Activated gamma-delta T cell (primary cell): ENCODE measurements around the gene MRPL24.

Experiments
- DNase-seq: peaks from one replicate; lab custom pipeline; 2025; lab: John Stamatoyannopoulos, UW

The MRPL24 gene

DNA sequence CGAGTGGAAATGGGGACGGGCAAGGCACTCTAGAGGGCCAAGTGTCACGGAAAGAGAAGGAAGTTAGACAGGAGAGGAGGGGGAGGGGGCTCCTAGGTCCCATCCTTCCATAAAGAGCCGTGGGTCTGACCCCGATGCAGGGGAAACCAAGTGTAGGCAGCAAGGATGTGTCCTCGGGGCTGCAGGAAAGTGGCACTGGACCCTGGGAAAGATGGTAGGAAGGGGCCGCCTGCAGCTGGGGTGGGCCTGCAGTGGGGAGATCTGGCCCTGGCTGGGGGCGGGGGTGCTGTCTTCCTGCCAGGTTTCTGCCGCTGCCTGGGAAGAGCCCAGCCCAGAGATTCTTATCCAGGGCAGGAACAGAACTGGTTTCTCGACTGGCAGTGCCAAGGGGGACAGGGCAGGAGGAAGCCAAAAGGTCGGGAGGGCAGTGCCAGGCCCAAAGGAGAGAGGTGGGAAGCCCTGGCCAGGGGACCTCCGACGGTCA, 48.4 kb downstream of the MRPL24 start:
- DNase-seq = no peak

DNA sequence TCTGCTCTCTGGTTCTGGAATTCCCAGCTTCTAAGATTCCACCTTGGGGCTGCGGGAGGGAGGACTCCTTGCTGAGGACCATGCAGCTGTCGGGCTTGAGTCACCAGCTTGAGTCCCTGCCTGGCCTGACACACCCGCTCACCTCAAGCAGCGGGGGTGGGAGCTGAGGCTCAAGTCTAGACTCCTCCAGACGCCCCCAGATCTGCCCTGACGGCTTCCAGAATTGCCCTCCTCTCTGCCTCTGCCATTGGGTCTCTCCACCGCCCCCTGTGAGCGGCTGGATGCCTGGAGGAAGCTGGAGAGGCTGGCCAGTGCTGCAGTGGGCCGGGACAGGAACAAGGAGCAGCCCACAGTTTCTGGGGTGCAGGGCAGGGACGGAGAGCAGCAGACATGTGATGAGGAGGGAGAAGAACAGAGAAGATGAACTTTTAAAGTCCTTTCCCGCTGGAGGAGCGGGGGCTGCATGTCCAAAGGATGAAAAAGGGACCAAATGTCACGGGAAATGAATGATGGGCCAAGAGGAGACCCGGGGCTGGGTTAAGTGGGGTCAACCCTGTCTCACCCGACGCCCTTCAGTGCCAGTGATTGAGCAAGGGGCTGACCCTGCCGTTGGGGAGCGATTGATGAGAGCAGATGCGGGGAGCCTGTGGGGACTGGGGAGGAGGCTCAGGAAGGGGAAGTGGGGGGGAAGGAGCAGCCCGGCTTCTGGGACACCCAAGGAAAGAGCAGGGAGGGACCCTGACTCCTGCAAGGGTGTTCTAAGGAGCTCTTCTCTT, 49.0 kb downstream of the MRPL24 start:
- DNase-seq = no peak

GRCh38 chr1:156691191-156691590, 49.7 kb downstream of the MRPL24 start:
- no peak for DNase-seq

GRCh38 chr1:156690675-156691036, 50.2 kb downstream of the MRPL24 start:
- DNase-seq = no peak

- DNase-seq = no peak
These were observed 50.8 kb downstream of the MRPL24 start for GRCh38 chr1:156689953-156690674.

DNA sequence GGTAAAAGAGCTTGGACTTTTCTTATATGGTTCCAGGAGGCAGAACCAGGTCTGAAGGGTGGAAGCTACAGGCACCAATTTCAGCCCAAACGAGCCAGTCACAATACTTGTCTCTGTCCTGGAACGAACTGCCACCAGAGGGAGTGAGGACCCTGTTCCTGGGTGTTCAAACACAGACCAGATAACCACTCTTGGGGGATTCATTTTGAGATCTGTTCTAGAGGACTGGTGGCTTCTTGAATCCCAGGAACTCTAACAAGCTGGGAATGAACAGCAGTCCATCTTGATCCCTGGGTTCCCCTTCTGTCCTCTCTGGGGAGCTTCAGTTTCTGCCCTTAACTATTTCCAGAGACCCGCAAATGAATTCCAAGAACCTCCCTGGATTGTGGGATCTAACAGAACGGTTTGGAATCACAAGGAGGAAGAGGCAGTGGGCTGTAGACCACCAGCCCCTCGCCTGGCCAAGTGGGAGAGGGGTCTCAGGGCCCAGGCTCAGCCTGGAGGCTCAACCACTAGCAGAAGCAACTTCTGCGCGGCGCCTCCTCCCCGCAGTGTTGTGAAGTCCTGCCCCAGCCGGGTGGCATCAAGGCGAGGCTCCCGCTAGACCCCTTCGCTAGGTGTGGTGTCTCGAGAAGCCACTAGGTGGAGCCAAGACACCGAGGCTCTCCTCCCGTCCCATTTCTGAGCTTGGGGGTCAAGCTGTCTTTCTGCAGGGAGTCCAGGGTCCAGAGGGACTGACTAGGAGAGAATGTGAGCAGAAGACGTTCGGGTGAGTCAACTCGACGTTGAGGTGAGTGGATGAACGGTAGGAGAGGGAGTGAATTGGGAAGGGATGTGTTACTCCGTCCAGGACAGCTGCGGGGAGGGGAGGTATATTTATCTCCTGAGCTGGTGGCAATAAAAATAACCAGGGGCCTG, 51.6 kb downstream of the MRPL24 start:
- peak; percentile 39 for DNase-seq
